ENCODE measurements around the gene ZBTB49. TPM values are rescaled to one million over a fixed set of nuclear protein-coding genes. Genes with fewer than 3 reads are reported as not detected.

ZBTB49 gene
- total RNA-seq, 1 experiment from 2014 or later, result 6.6 TPM

DNA sequence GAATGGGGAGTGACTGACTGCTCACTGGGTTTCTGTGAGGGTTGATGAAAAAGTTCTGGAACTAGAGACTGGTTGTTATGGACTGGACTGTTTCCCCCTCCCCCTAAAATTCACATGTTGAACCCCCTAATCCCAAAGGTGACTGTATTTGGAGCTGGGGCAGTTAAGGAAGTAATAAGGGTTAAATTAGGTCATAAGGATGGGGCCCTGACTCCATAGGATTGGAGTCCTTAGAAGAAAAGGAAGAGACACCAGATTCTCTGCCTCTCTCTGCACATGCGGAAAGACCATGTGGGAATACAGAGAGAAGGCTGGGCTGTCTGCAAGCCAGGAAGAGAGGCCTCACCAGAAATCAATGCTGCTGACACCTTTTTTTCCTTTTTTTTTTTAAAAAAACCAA, 38.2 kb downstream of the ZBTB49 start:
- H3K36me3 ChIP-seq (ENCODE audit: insufficient read depth, low read length, poor library complexity, severe bottlenecking), result no peaks in the 10 kb centered on the region
- no TSS peak for BruUV-seq (replicated peaks)
- ChIA-PET CTCF (no interaction called here), POLR2A (ENCODE audit: low non-redundant PET) (no interaction called here)
- H3K27ac ChIP-seq (ENCODE audit: low read depth, low read length, poor library complexity, severe bottlenecking), result no peak overlapping the region
- intact Hi-C loops (cut with micrococcal nuclease; ENCODE audit: unreplicated experiment), result no loop called here
- DNase-seq (ENCODE audit: low spot score), result no peak
- TF ChIP-seq CTCF (conservative IDR thresholded peaks at IDR 0.05; ENCODE audit: low read depth, low read length) (no peak), EZH2 (IDR thresholded peaks at IDR 0.05; ENCODE audit: borderline replicate concordance, low read depth, low read length, poor library complexity, severe bottlenecking) (no peak)
- no peaks in the 10 kb centered on the region for H3K4me1 ChIP-seq (ENCODE audit: insufficient read depth, low read length, poor library complexity, severe bottlenecking)
- no peak overlapping the region for H3K4me3 ChIP-seq (ENCODE audit: low read depth, low read length, poor library complexity, severe bottlenecking)
- no peaks in the 10 kb centered on the region for H3K27me3 ChIP-seq (replicated peaks; ENCODE audit: insufficient read depth, low read depth, low read length, poor library complexity)
- H3K9me3 ChIP-seq (ENCODE audit: low read depth, low read length, poor library complexity, severe bottlenecking), result no peaks in the 10 kb centered on the region

GRCh38 chr4:4328840-4329239, 38.8 kb downstream of the ZBTB49 start:
- H3K4me3 ChIP-seq (ENCODE audit: low read depth, low read length, poor library complexity, severe bottlenecking), result no peak overlapping the region
- no peaks in the 10 kb centered on the region for H3K9me3 ChIP-seq (ENCODE audit: low read depth, low read length, poor library complexity, severe bottlenecking)
- H3K36me3 ChIP-seq (ENCODE audit: insufficient read depth, low read length, poor library complexity, severe bottlenecking), result no peaks in the 10 kb centered on the region
- no TSS peak for BruUV-seq (replicated peaks)
- CTCF ChIA-PET, result no interaction called here
- no peaks in the 10 kb centered on the region for H3K27me3 ChIP-seq (replicated peaks; ENCODE audit: insufficient read depth, low read depth, low read length, poor library complexity)
- H3K4me1 ChIP-seq (ENCODE audit: insufficient read depth, low read length, poor library complexity, severe bottlenecking), result no peaks in the 10 kb centered on the region
- TF ChIP-seq EZH2 (IDR thresholded peaks at IDR 0.05; ENCODE audit: borderline replicate concordance, low read depth, low read length, poor library complexity, severe bottlenecking) (no peak), CTCF (conservative IDR thresholded peaks at IDR 0.05; ENCODE audit: low read depth, low read length) (no peak)
- POLR2A ChIA-PET (ENCODE audit: low non-redundant PET), result interaction anchor here (0.5 kb wide), 1 partner anchor 215 kb away, joined by 23 read pairs; no protein-coding TSS in a partner anchor
- DNase-seq (ENCODE audit: low spot score), result no peak
- intact Hi-C loops (cut with micrococcal nuclease; ENCODE audit: unreplicated experiment), result no loop called here
- H3K27ac ChIP-seq (ENCODE audit: low read depth, low read length, poor library complexity, severe bottlenecking), result no peak overlapping the region

DNA sequence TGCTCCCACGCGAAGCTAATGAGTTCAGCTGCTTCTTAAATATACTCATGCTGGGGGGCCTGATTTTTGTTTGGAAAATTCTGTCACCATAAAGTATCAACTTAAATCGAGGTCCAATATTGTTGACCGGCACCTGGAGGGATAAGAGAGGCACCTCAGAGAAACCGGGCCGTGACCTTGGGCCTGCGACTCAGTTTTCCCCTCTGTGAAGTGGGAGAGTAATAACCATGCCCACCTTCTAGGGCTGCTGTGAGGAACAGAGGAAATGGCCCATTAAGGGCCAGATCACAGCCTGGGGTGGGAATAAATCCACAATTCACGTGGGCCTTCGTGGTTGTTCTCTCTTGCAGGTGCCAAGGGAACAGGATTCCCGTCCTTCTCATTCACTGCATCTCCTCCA, 39.4 kb downstream of the ZBTB49 start:
- CTCF ChIA-PET, result no interaction called here

More for the DNA sequence above, 39.4 kb downstream of the ZBTB49 start:
- H3K27me3 ChIP-seq (replicated peaks; ENCODE audit: insufficient read depth, low read depth, low read length, poor library complexity), result no peaks in the 10 kb centered on the region
- TF ChIP-seq CTCF (conservative IDR thresholded peaks at IDR 0.05; ENCODE audit: low read depth, low read length) (no peak), EZH2 (IDR thresholded peaks at IDR 0.05; ENCODE audit: borderline replicate concordance, low read depth, low read length, poor library complexity, severe bottlenecking) (no peak)
- POLR2A ChIA-PET (ENCODE audit: low non-redundant PET), result interaction anchor here (0.5 kb wide), 1 partner anchor 214 kb away, joined by 23 read pairs; no protein-coding TSS in a partner anchor
- intact Hi-C loops (cut with micrococcal nuclease; ENCODE audit: unreplicated experiment), result no loop called here
- H3K9me3 ChIP-seq (ENCODE audit: low read depth, low read length, poor library complexity, severe bottlenecking), result no peaks in the 10 kb centered on the region
- H3K4me3 ChIP-seq (ENCODE audit: low read depth, low read length, poor library complexity, severe bottlenecking), result no peak overlapping the region
- no peak for DNase-seq (ENCODE audit: low spot score)
- H3K27ac ChIP-seq (ENCODE audit: low read depth, low read length, poor library complexity, severe bottlenecking), result no peak overlapping the region
- no TSS peak for BruUV-seq (replicated peaks)
- no peaks in the 10 kb centered on the region for H3K36me3 ChIP-seq (ENCODE audit: insufficient read depth, low read length, poor library complexity, severe bottlenecking)
- H3K4me1 ChIP-seq (ENCODE audit: insufficient read depth, low read length, poor library complexity, severe bottlenecking), result no peaks in the 10 kb centered on the region
